ENCODE results near the gene QSOX1. TPM values are rescaled to one million over a fixed set of nuclear protein-coding genes. Genes with fewer than 3 reads are reported as not detected.

Gene QSOX1
- total and polyA plus RNA-seq, 2 donors (not counting 3 experiments of a cell fraction or from before 2014, with no cell fraction given), result 256 to 415 TPM

DNA sequence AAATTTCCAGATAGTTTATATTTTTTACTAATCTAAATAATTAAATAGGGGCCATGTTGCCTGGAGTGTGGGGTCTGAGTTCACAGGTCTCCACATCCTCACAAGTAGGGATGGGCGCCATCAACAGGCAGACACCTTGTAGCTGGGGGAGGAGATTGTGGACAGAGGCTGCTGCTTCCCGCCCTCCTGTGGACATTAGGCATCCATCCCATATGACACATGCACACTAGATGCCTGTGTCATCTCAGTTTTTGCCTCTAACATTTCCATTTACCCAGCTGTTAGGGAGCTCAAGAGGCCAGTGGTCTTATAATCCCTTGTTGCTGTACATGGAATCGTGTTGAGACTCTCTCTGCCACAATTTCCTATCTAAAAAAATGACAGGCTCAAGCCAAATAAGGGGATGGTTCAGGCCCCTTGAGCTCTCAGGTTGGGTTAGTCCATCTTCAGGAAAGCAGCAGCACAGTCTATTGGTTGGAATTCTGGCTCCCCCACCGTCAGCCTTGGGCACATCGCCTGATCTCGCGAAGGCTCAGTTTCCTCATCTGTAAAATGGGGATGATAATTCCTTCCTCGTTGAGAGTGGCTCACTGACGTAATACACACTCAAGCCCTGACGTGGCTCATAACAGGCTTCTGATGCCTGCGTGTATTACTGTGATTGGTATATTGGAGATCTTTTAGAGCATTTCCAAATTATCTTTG lies 89.0 kb downstream of the QSOX1 start:
- H3K27me3 ChIP-seq (ENCODE audit: control insufficient read depth in 2 of 2, insufficient read depth in 2 of 2, low read length in 2 of 2), result peaks cover 34 to 37% of the 10 kb centered on the region in 2 experiments
- no peaks in the 10 kb centered on the region for H3K9me1 ChIP-seq (replicated peaks; ENCODE audit: control insufficient read depth, extremely low read depth, insufficient read depth, low read length)
- intact Hi-C loops (cut with micrococcal nuclease), result no loop called here
- no peaks in the 10 kb centered on the region for H3K36me3 ChIP-seq (ENCODE audit: control insufficient read depth in 2 of 2, extremely low read depth in 1 of 2, insufficient read depth in 2 of 2, low read length in 2 of 2)
- no peak overlapping the region for H3K4me3 ChIP-seq (replicated peaks in 1 of 3; ENCODE audit: insufficient read depth in 1 of 3, low read depth in 1 of 3, low read length in 3 of 3)
- H2AFZ ChIP-seq (ENCODE audit: low read depth, low read length), result no peak overlapping the region
- DNase-seq (ENCODE audit: low read depth, low spot score) (no peak), FAIRE-seq (no peak)
- no TSS peak for BruUV-seq (replicated peaks)
- H3K9ac ChIP-seq (replicated peaks; ENCODE audit: extremely low read depth, insufficient read depth, low read length), result no peak overlapping the region
- ChIA-PET POLR2A (no interaction called here), CTCF (interaction anchor here (1.2 to 3.7 kb wide), 2 partner anchors 9 to 18 kb away, joined by 4 to 11 read pairs; no protein-coding TSS in a partner anchor)
- dilution Hi-C loops (cut with MboI; ENCODE audit: extremely low pct_ligation_motif_present, low sequenced_read_pairs), result no loop called here
- H3K4me1 ChIP-seq (ENCODE audit: control insufficient read depth, extremely low read depth, insufficient read depth, low read length), result no peaks in the 10 kb centered on the region
- H3K4me2 ChIP-seq (ENCODE audit: insufficient read depth, low read length), result no peak overlapping the region
- H3K9me3 ChIP-seq (replicated peaks; ENCODE audit: control insufficient read depth, insufficient read depth, low read length), result no peaks in the 10 kb centered on the region
- no peak for TF ChIP-seq FOS (IDR thresholded peaks at IDR 0.05; ENCODE audit: borderline replicate concordance, insufficient read depth, low read length)
- TF ChIP-seq EZH2 (IDR thresholded peaks at IDR 0.05; ENCODE audit: borderline replicate concordance, low read depth, low read length, severe bottlenecking), result no peak
- no peak for TF ChIP-seq JUN (IDR thresholded peaks at IDR 0.05; ENCODE audit: borderline replicate concordance, insufficient read depth, insufficient read length, low read depth)
- no peak for TF ChIP-seq MYC (IDR thresholded peaks at IDR 0.05; ENCODE audit: low read depth, low read length)
- TF ChIP-seq, protein P1, sequence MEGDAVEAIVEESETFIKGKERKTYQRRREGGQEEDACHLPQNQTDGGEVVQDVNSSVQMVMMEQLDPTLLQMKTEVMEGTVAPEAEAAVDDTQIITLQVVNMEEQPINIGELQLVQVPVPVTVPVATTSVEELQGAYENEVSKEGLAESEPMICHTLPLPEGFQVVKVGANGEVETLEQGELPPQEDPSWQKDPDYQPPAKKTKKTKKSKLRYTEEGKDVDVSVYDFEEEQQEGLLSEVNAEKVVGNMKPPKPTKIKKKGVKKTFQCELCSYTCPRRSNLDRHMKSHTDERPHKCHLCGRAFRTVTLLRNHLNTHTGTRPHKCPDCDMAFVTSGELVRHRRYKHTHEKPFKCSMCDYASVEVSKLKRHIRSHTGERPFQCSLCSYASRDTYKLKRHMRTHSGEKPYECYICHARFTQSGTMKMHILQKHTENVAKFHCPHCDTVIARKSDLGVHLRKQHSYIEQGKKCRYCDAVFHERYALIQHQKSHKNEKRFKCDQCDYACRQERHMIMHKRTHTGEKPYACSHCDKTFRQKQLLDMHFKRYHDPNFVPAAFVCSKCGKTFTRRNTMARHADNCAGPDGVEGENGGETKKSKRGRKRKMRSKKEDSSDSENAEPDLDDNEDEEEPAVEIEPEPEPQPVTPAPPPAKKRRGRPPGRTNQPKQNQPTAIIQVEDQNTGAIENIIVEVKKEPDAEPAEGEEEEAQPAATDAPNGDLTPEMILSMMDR (IDR thresholded peaks at IDR 0.05; ENCODE audit: extremely low read depth in 1 of 2, insufficient read depth in 1 of 2, low read depth in 1 of 2, low read length in 2 of 2), result no peak
- TF ChIP-seq POLR2A (IDR thresholded peaks at IDR 0.05; ENCODE audit: low read depth, low read length), result no peak
- no peak for TF ChIP-seq GATA2 (IDR thresholded peaks at IDR 0.05; ENCODE audit: insufficient read depth, insufficient read length, low read depth, low read length)
- TF ChIP-seq POLR2AphosphoS5 (IDR thresholded peaks at IDR 0.05; ENCODE audit: insufficient read depth, low read depth, low read length), result no peak
- TF ChIP-seq, protein P2, sequence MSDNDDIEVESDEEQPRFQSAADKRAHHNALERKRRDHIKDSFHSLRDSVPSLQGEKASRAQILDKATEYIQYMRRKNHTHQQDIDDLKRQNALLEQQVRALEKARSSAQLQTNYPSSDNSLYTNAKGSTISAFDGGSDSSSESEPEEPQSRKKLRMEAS (IDR thresholded peaks at IDR 0.05; ENCODE audit: insufficient read depth, insufficient read length), result no peak
- H3K79me2 ChIP-seq (ENCODE audit: control insufficient read depth, insufficient read depth, low read length), result no peaks in the 10 kb centered on the region
- H4K20me1 ChIP-seq (replicated peaks; ENCODE audit: control insufficient read depth, extremely low read depth, insufficient read depth, low read length), result no peaks in the 10 kb centered on the region
- H3K27ac ChIP-seq (ENCODE audit: insufficient read depth, low read depth, low read length), result no peak overlapping the region

Measured in endothelial cell of umbilical vein (primary cell).